ENCODE data around the gene ELK3. TPM values are rescaled to one million over a fixed set of nuclear protein-coding genes. Genes with fewer than 3 reads are reported as not detected.
A peak's percentile ranks its signal among the peaks of the same experiment; 100 is the strongest.

ELK3 gene
- total RNA-seq, 1 donor from 2014 or later, result 49.3 TPM

DNA sequence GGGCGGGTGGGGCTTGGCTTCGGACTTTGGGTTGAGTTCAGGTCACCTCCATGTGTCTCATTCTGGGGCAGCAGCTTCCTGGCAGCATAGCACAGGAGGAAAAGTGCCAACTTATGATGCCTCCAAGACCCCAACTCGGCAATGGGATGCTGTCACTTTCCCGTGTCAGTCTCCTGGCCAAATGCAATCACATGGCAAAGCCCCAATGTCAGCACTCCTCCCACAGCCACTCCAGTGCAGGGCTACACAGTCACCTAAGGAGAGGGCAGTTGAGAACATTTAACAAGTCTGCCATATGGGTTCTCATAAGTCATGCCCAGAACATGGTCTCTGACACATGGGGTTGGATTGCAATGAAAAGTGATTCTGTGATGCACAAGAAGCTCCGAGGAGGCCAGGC lies 26.7 kb downstream of the ELK3 start:
- peaks cover 15% of the 10 kb centered on the region for H3K36me3 Mint-ChIP-seq (ENCODE audit: unreplicated experiment)
- H3K4me1 Mint-ChIP-seq (ENCODE audit: unreplicated experiment), result peaks cover 53% of the 10 kb centered on the region
- TF ChIP-seq, protein P1, sequence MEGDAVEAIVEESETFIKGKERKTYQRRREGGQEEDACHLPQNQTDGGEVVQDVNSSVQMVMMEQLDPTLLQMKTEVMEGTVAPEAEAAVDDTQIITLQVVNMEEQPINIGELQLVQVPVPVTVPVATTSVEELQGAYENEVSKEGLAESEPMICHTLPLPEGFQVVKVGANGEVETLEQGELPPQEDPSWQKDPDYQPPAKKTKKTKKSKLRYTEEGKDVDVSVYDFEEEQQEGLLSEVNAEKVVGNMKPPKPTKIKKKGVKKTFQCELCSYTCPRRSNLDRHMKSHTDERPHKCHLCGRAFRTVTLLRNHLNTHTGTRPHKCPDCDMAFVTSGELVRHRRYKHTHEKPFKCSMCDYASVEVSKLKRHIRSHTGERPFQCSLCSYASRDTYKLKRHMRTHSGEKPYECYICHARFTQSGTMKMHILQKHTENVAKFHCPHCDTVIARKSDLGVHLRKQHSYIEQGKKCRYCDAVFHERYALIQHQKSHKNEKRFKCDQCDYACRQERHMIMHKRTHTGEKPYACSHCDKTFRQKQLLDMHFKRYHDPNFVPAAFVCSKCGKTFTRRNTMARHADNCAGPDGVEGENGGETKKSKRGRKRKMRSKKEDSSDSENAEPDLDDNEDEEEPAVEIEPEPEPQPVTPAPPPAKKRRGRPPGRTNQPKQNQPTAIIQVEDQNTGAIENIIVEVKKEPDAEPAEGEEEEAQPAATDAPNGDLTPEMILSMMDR (IDR thresholded peaks at IDR 0.05), result no peak
- no peak for DNase-seq (ENCODE audit: extremely low spot score, unreplicated experiment)
- H3K27me3 Mint-ChIP-seq (ENCODE audit: unreplicated experiment), result no peaks in the 10 kb centered on the region
- H3K9me3 Mint-ChIP-seq (ENCODE audit: unreplicated experiment), result no peaks in the 10 kb centered on the region
- H3K4me3 Mint-ChIP-seq (ENCODE audit: unreplicated experiment), result no peak overlapping the region
- H3K27ac Mint-ChIP-seq (ENCODE audit: unreplicated experiment), result no peak overlapping the region

DNA sequence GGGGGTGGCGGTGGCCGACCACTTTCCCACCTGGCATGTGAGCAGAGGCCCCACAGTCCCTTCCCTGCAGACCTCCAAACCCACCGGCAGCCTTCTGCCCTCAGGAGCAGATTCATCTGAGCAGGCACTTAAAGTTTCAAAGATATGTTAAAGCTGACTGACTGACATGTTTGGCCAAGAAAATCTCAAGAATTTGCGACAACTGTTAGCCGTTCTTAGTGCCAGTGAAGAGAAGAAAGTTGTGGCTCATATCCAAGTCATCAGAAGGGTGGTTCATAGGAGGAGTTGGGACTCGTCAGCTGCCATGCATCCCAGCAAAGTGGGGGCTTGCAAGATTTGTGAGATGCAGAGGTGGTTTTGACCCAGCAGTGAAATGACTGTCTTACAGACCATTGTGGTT lies 27.2 kb downstream of the ELK3 start:
- Mint-ChIP-seq H3K27me3 (ENCODE audit: unreplicated experiment) (no peaks in the 10 kb centered on the region), H3K4me1 (ENCODE audit: unreplicated experiment) (peaks cover 53% of the 10 kb centered on the region), H3K27ac (ENCODE audit: unreplicated experiment) (no peak overlapping the region), H3K36me3 (ENCODE audit: unreplicated experiment) (peaks cover 15% of the 10 kb centered on the region), H3K4me3 (ENCODE audit: unreplicated experiment) (no peak overlapping the region), H3K9me3 (ENCODE audit: unreplicated experiment) (no peaks in the 10 kb centered on the region)
- TF ChIP-seq, protein P1 (IDR thresholded peaks at IDR 0.05), result no peak
- DNase-seq (ENCODE audit: extremely low spot score, unreplicated experiment), result no peak

GRCh38 chr12:96223411-96224218 lies 29.4 kb downstream of the ELK3 start:
- H3K4me1 Mint-ChIP-seq (ENCODE audit: unreplicated experiment), result peaks cover 45% of the 10 kb centered on the region
- DNase-seq (ENCODE audit: extremely low spot score, unreplicated experiment), result no peak
- H3K36me3 Mint-ChIP-seq (ENCODE audit: unreplicated experiment), result peaks cover 23% of the 10 kb centered on the region
- no peak overlapping the region for H3K27ac Mint-ChIP-seq (ENCODE audit: unreplicated experiment)
- H3K4me3 Mint-ChIP-seq (ENCODE audit: unreplicated experiment), result no peak overlapping the region
- no peaks in the 10 kb centered on the region for H3K27me3 Mint-ChIP-seq (ENCODE audit: unreplicated experiment)
- no peaks in the 10 kb centered on the region for H3K9me3 Mint-ChIP-seq (ENCODE audit: unreplicated experiment)
- TF ChIP-seq, protein P1 (IDR thresholded peaks at IDR 0.05), result no peak

DNA sequence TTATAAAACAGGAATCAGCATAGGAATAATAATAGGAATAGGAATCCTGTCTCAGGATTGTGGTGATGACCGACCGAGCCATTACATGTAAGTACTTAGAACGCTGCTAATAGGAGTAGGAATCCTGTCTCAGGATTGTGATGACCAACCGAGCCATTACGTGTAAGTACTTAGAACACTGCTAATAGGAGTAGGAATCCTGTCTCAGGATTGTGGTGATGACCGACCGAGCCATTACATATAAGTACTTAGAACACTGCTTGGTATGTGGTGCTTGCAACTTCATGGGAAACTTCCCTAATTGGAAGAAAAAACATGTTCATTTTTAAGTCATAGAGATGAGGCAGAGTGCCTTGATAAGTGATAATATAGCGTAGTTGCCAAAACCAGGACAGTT lies 30.0 kb downstream of the ELK3 start:
- Mint-ChIP-seq H3K36me3 (ENCODE audit: unreplicated experiment) (peaks cover 23% of the 10 kb centered on the region), H3K4me3 (ENCODE audit: unreplicated experiment) (no peak overlapping the region), H3K4me1 (ENCODE audit: unreplicated experiment) (peaks cover 39% of the 10 kb centered on the region), H3K27ac (ENCODE audit: unreplicated experiment) (no peak overlapping the region), H3K9me3 (ENCODE audit: unreplicated experiment) (no peaks in the 10 kb centered on the region), H3K27me3 (ENCODE audit: unreplicated experiment) (no peaks in the 10 kb centered on the region)
- DNase-seq (ENCODE audit: extremely low spot score, unreplicated experiment), result no peak
- TF ChIP-seq, protein P1 (IDR thresholded peaks at IDR 0.05), result no peak

- no peak overlapping the region for H3K4me3 Mint-ChIP-seq (ENCODE audit: unreplicated experiment)
- no peak for DNase-seq (ENCODE audit: extremely low spot score, unreplicated experiment)
- H3K27ac Mint-ChIP-seq (ENCODE audit: unreplicated experiment), result peak overlapping the region; percentile 18
- H3K4me1 Mint-ChIP-seq (ENCODE audit: unreplicated experiment), result peaks cover 28% of the 10 kb centered on the region
- TF ChIP-seq, protein P1 (IDR thresholded peaks at IDR 0.05), result no peak
- peaks cover 23% of the 10 kb centered on the region for H3K36me3 Mint-ChIP-seq (ENCODE audit: unreplicated experiment)
- H3K27me3 Mint-ChIP-seq (ENCODE audit: unreplicated experiment), result no peaks in the 10 kb centered on the region
- no peaks in the 10 kb centered on the region for H3K9me3 Mint-ChIP-seq (ENCODE audit: unreplicated experiment)
Observed at GRCh38 chr12:96225044-96225855, 31.1 kb downstream of the ELK3 start.

Measured in osteocyte (in vitro differentiated cells).